PC-9 (cell line): ENCODE results near the gene PIGN.

Experiments used
- CTCF ChIP-seq: fragments of 200-600 bp; sonication (generic); conservative IDR thresholded peaks from 2 replicates; pipeline ENCODE4 v1.6.1; 2017; ENCODE audit warnings: mixed run types, antibody characterized with exemption, mild to moderate bottlenecking, moderate library complexity
- EZH2 ChIP-seq: fragments of 200-600 bp; sonication (generic); IDR thresholded peaks from 2 replicates; pipeline ENCODE4 v1.8.0; 2017; ENCODE audit warnings: antibody characterized with exemption, low read depth

- TF ChIP-seq CTCF: no peak
- no peak for TF ChIP-seq EZH2
Measured at GRCh38 chr18:62081248-62081647, 105.6 kb downstream of the PIGN start.
